ENCODE measurements around the gene LSM14A. TPM values are rescaled to one million over a fixed set of nuclear protein-coding genes. Genes with fewer than 3 reads are reported as not detected.

LSM14A gene
- polyA plus RNA-seq, 3 donors, result 73.2 to 91.8 (median 82.7) TPM

DNA sequence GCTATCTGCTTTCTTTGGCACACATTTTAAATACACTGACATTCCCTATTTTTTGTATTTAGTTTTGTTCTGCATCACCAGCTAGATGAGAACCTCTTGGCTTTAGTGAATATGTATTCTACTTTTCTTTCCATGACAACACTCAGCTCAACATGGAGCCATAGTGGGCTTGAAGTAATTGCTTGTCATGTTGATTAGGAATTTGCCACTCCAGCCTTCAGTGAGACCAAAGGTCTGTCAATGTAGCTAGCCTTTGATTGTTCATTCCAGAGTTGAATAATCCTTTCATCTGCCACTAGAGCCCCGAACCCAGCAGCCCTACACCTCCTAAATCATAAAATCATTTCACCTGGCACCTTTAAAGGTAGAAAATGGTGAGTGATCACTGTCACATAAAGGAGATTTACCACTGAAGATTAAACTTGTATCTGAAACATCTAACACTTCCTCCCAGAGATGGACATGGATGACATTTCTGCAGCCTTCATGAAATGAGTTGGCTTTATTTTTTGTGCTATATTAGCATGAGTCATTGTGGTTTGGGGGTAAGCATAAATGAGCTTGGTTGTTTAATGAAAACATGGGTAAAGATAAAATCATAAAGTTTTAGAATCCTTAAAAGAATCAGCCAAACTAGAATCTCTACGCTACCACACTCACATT is 52.8 kb downstream of the LSM14A start:
- Mint-ChIP-seq H3K36me3 (peaks cover 82 to 96% of the 10 kb centered on the region in 2 donors), H3K4me3 (no peak overlapping the region), H3K9me3 (peaks cover 0 to 2% (median 0%) of the 10 kb centered on the region in 7 donors), H3K27me3 (ENCODE audit: low read depth in 3 of 3) (no peaks in the 10 kb centered on the region), H3K4me1 (peaks cover 5% of the 10 kb centered on the region), H3K27ac (peak overlapping the region in 2 of 7 donors; percentile 5 to 49)
- H3K4me3 ChIP-seq (replicated peaks in 1 of 3; ENCODE audit: low read depth in 2 of 3, low read length in 3 of 3), result no peak overlapping the region
- no peaks in the 10 kb centered on the region for H3K9me3 ChIP-seq (replicated peaks in 1 of 2; ENCODE audit: control insufficient read depth in 1 of 2, insufficient read depth in 1 of 2, low read length in 2 of 2)
- peaks cover 60% of the 10 kb centered on the region for H4K20me1 ChIP-seq (ENCODE audit: insufficient read depth, low read length)
- H3K79me2 ChIP-seq (ENCODE audit: insufficient read depth, low read length), result peaks cover 5% of the 10 kb centered on the region
- peaks cover 83 to 100% of the 10 kb centered on the region in 2 donors for H3K36me3 ChIP-seq (replicated peaks in 1 of 2; ENCODE audit: control insufficient read depth in 1 of 2, insufficient read depth in 2 of 2, low read length in 2 of 2)
- TF ChIP-seq, protein P1, sequence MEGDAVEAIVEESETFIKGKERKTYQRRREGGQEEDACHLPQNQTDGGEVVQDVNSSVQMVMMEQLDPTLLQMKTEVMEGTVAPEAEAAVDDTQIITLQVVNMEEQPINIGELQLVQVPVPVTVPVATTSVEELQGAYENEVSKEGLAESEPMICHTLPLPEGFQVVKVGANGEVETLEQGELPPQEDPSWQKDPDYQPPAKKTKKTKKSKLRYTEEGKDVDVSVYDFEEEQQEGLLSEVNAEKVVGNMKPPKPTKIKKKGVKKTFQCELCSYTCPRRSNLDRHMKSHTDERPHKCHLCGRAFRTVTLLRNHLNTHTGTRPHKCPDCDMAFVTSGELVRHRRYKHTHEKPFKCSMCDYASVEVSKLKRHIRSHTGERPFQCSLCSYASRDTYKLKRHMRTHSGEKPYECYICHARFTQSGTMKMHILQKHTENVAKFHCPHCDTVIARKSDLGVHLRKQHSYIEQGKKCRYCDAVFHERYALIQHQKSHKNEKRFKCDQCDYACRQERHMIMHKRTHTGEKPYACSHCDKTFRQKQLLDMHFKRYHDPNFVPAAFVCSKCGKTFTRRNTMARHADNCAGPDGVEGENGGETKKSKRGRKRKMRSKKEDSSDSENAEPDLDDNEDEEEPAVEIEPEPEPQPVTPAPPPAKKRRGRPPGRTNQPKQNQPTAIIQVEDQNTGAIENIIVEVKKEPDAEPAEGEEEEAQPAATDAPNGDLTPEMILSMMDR (IDR thresholded peaks at IDR 0.05), result no peak
- intact Hi-C loops (cut with micrococcal nuclease), result no loop called here
- no peak overlapping the region for H2AFZ ChIP-seq (ENCODE audit: insufficient read depth, low read depth, low read length, poor library complexity, severe bottlenecking)
- WGBS (ENCODE audit: insufficient coverage), result no CpG with 5 or more reads among the region's 2 CpGs
- H3K9ac ChIP-seq (ENCODE audit: insufficient read depth, low read length, poor library complexity, severe bottlenecking), result no peak overlapping the region
- H3K27me3 ChIP-seq (ENCODE audit: control insufficient read depth in 2 of 2, insufficient read depth in 2 of 2, low read length in 2 of 2), result no peaks in the 10 kb centered on the region
- H3K27ac ChIP-seq (ENCODE audit: low read depth in 1 of 2, low read length in 2 of 2), result peak overlapping the region in 1 of 2 donors; percentile 32
- DNase-seq, result no peak
- no peaks in the 10 kb centered on the region for H3K4me1 ChIP-seq (ENCODE audit: control insufficient read depth in 1 of 2, insufficient read depth in 2 of 2, low read length in 2 of 2)
- no peak overlapping the region for H3K4me2 ChIP-seq (replicated peaks; ENCODE audit: extremely low read depth, low read length, poor library complexity, severe bottlenecking)

DNA sequence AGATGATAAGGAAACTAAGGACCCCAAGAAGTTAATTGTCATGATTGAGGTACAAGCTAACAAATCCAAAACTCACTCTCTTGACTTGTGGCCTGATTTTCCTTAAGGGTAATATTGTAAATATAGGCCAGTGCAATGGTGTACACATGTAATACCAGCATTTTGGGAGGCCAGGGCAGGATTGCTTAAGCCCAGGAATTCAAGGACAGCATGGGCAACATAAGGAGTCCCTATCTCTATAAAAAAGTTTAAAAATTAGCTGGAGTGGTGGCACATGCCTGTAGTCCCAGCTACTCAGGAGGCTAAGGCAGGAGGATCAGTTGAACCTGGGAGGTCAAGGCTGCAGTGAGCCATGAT is 53.3 kb downstream of the LSM14A start:
- no peak overlapping the region for H3K27ac Mint-ChIP-seq
- H3K27ac ChIP-seq (ENCODE audit: low read depth in 1 of 2, low read length in 2 of 2), result peak overlapping the region in 1 of 2 donors; percentile 32
- H3K9ac ChIP-seq (ENCODE audit: insufficient read depth, low read length, poor library complexity, severe bottlenecking), result no peak overlapping the region
- no peak overlapping the region for H3K4me3 ChIP-seq (replicated peaks in 1 of 3; ENCODE audit: low read depth in 2 of 3, low read length in 3 of 3)
- H3K4me1 ChIP-seq (ENCODE audit: control insufficient read depth in 1 of 2, insufficient read depth in 2 of 2, low read length in 2 of 2), result no peaks in the 10 kb centered on the region
- peaks cover 5% of the 10 kb centered on the region for H3K4me1 Mint-ChIP-seq
- H3K9me3 ChIP-seq (replicated peaks in 1 of 2; ENCODE audit: control insufficient read depth in 1 of 2, insufficient read depth in 1 of 2, low read length in 2 of 2), result no peaks in the 10 kb centered on the region
- H3K27me3 Mint-ChIP-seq (ENCODE audit: low read depth in 3 of 3), result no peaks in the 10 kb centered on the region
- TF ChIP-seq, protein P1 (IDR thresholded peaks at IDR 0.05), result no peak
- no peak overlapping the region for H3K4me3 Mint-ChIP-seq
- intact Hi-C loops (cut with micrococcal nuclease), result no loop called here
- peaks cover 82 to 96% of the 10 kb centered on the region in 2 donors for H3K36me3 Mint-ChIP-seq
- H4K20me1 ChIP-seq (ENCODE audit: insufficient read depth, low read length), result peaks cover 55% of the 10 kb centered on the region
- no peak overlapping the region for H3K4me2 ChIP-seq (replicated peaks; ENCODE audit: extremely low read depth, low read length, poor library complexity, severe bottlenecking)
- H3K36me3 ChIP-seq (replicated peaks in 1 of 2; ENCODE audit: control insufficient read depth in 1 of 2, insufficient read depth in 2 of 2, low read length in 2 of 2), result peaks cover 87 to 99% of the 10 kb centered on the region in 2 donors
- no peak for DNase-seq
- H3K27me3 ChIP-seq (ENCODE audit: control insufficient read depth in 2 of 2, insufficient read depth in 2 of 2, low read length in 2 of 2), result no peaks in the 10 kb centered on the region
- peaks cover 5% of the 10 kb centered on the region for H3K79me2 ChIP-seq (ENCODE audit: insufficient read depth, low read length)
- no peak overlapping the region for H2AFZ ChIP-seq (ENCODE audit: insufficient read depth, low read depth, low read length, poor library complexity, severe bottlenecking)
- H3K9me3 Mint-ChIP-seq, result peaks cover 0 to 2% (median 0%) of the 10 kb centered on the region in 7 donors

Data from CD14-positive monocyte (primary cell).